Measurements from ENCODE around the gene ITPR1.

The ITPR1 gene

DNA sequence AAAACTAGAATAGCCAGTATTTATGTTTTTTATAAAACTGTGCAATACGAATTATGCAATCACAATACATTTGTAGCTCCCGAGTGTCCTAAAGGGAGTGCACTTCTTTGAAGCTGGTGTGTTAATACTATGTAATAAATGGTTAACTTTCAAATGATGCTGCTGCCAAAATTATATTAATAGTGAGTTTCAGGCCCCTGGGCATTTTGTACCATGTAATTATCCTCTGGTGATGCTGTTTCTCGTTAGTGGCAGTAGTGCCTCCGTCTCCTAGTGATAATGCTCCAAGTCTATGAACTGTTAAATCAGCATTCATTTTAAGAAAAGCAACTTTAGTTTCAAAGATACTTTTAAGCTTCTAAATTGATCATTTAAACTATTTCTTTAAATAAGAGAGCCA is 353.4 kb downstream of the ITPR1 start:
- TF ChIP-seq, protein P1, sequence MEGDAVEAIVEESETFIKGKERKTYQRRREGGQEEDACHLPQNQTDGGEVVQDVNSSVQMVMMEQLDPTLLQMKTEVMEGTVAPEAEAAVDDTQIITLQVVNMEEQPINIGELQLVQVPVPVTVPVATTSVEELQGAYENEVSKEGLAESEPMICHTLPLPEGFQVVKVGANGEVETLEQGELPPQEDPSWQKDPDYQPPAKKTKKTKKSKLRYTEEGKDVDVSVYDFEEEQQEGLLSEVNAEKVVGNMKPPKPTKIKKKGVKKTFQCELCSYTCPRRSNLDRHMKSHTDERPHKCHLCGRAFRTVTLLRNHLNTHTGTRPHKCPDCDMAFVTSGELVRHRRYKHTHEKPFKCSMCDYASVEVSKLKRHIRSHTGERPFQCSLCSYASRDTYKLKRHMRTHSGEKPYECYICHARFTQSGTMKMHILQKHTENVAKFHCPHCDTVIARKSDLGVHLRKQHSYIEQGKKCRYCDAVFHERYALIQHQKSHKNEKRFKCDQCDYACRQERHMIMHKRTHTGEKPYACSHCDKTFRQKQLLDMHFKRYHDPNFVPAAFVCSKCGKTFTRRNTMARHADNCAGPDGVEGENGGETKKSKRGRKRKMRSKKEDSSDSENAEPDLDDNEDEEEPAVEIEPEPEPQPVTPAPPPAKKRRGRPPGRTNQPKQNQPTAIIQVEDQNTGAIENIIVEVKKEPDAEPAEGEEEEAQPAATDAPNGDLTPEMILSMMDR (IDR thresholded peaks at IDR 0.05; ENCODE audit: low read depth, low read length, missing control alignments): no peak
- in situ Hi-C loops (cut with HindIII; ENCODE audit: low sequenced_read_pairs): no loop called here
- DNase-seq (ENCODE audit: low read depth): no peak
- no peak overlapping the region for H3K4me3 ChIP-seq (ENCODE audit: low read depth, low read length)

- TF ChIP-seq, protein P1 (IDR thresholded peaks at IDR 0.05; ENCODE audit: low read depth, low read length, missing control alignments): no peak
- no peak overlapping the region for H3K4me3 ChIP-seq (ENCODE audit: low read depth, low read length)
- no peak for DNase-seq (ENCODE audit: low read depth)
- in situ Hi-C loops (cut with HindIII; ENCODE audit: low sequenced_read_pairs): no loop called here
Observed at GRCh38 chr3:4848176-4848825, 355.2 kb downstream of the ITPR1 start.

- TF ChIP-seq, protein P1 (IDR thresholded peaks at IDR 0.05; ENCODE audit: low read depth, low read length, missing control alignments): no peak
- H3K4me3 ChIP-seq (ENCODE audit: low read depth, low read length): no peak overlapping the region
- in situ Hi-C loops (cut with HindIII; ENCODE audit: low sequenced_read_pairs): no loop called here
- DNase-seq (ENCODE audit: low read depth): no peak
Observed at GRCh38 chr3:4849136-4849535, 356.0 kb downstream of the ITPR1 start.

- H3K4me3 ChIP-seq (ENCODE audit: low read depth, low read length): no peak overlapping the region
Observed at GRCh38 chr3:4849739-4850138, 356.6 kb downstream of the ITPR1 start.

GRCh38 chr3:4850211-4850927 is 357.2 kb downstream of the ITPR1 start:
- in situ Hi-C loops (cut with HindIII; ENCODE audit: low sequenced_read_pairs): no loop called here
- no peak overlapping the region for H3K4me3 ChIP-seq (ENCODE audit: low read depth, low read length)
- DNase-seq (ENCODE audit: low read depth): no peak
- TF ChIP-seq, protein P1 (IDR thresholded peaks at IDR 0.05; ENCODE audit: low read depth, low read length, missing control alignments): no peak

More at GRCh38 chr3:4849739-4850138, 356.6 kb downstream of the ITPR1 start:
- in situ Hi-C loops (cut with HindIII; ENCODE audit: low sequenced_read_pairs): no loop called here
- TF ChIP-seq, protein P1 (IDR thresholded peaks at IDR 0.05; ENCODE audit: low read depth, low read length, missing control alignments): no peak
- no peak for DNase-seq (ENCODE audit: low read depth)

DNA sequence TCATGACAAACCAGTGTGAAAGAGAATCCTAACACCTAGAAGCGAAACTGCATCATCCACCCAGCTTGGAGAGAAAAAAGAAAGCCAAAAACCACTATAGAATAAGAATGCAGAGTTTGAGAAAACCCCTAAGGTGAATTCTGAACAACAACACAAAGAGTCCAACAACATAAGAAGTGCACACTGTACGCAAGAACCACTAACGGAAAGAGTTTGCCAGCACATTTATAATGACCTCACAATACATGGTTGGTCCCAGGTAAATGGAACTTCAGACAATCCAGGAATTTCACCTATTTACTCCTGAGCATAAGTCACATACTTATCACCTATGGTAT is 357.7 kb downstream of the ITPR1 start:
- TF ChIP-seq, protein P1 (IDR thresholded peaks at IDR 0.05; ENCODE audit: low read depth, low read length, missing control alignments): no peak
- no peak overlapping the region for H3K4me3 ChIP-seq (ENCODE audit: low read depth, low read length)
- DNase-seq (ENCODE audit: low read depth): no peak
- in situ Hi-C loops (cut with HindIII; ENCODE audit: low sequenced_read_pairs): no loop called here

Measured in astrocyte of the cerebellum (primary cell).